Smooth muscle cell (in vitro differentiated cells): ENCODE measurements around the gene GOLGA5. TPM values are rescaled to one million over a fixed set of nuclear protein-coding genes. Genes with fewer than 3 reads are reported as not detected.

Experiments
- DNase-seq: peaks from one replicate; lab custom pipeline; 2025; ENCODE audit not compliant: unreplicated experiment; lab: John Stamatoyannopoulos, UW
- H2AFZ ChIP-seq: fragments of 200-600 bp; sonication (generic); 2 replicates; pipeline ENCODE4 v1.6.0; 2016; ENCODE audit warnings: antibody characterized with exemption, low read depth, mild to moderate bottlenecking
- H3F3A ChIP-seq: fragments of 200-600 bp; sonication (generic); 2 replicates; pipeline ENCODE4 v1.6.0; 2017; ENCODE audit warnings: antibody characterized with exemption, low read depth
- H3K27ac ChIP-seq: fragments of 200-600 bp; sonication (generic); 2 replicates; pipeline ENCODE4 v1.5.1; 2016; ENCODE audit warnings: low read depth, mild to moderate bottlenecking
- H3K27me3 ChIP-seq: fragments of 200-600 bp; sonication (generic); 2 replicates; pipeline ENCODE4 v1.6.1; 2016; ENCODE audit warnings: low read depth, mild to moderate bottlenecking
- H3K36me3 ChIP-seq: fragments of 200-600 bp; sonication (generic); 2 replicates; pipeline ENCODE4 v1.5.1; 2016; ENCODE audit warnings: low read depth
- H3K4me1 ChIP-seq: fragments of 200-600 bp; sonication (generic); 2 replicates; pipeline ENCODE4 v1.5.1; 2016; ENCODE audit warnings: low read depth
- H3K4me2 ChIP-seq: fragments of 200-600 bp; sonication (generic); 2 replicates; pipeline ENCODE4 v1.6.0; 2016; ENCODE audit warnings: mild to moderate bottlenecking
- H3K4me3 ChIP-seq: fragments of 200-600 bp; sonication (generic); 2 replicates; pipeline ENCODE4 v1.5.1; 2016; ENCODE audit warnings: mild to moderate bottlenecking
- H3K79me2 ChIP-seq: fragments of 200-600 bp; sonication (generic); 2 replicates; pipeline ENCODE4 v1.6.0; 2016; ENCODE audit warnings: low read depth, mild to moderate bottlenecking
- H3K9ac ChIP-seq: fragments of 200-600 bp; sonication (generic); 2 replicates; pipeline ENCODE4 v1.6.0; 2016; ENCODE audit warnings: low read depth
- H3K9me3 ChIP-seq: fragments of 200-600 bp; sonication (generic); replicated peaks from 2 replicates; pipeline ENCODE4 v1.5.1; 2016; ENCODE audit warnings: low read depth
- H4K20me1 ChIP-seq: fragments of 200-600 bp; sonication (generic); 2 replicates; pipeline ENCODE4 v1.6.0; 2016; ENCODE audit warnings: low read depth
- CTCF ChIP-seq: fragments of 200-600 bp; sonication (generic); IDR thresholded peaks from 2 replicates; pipeline ENCODE4 v1.5.1; 2017; ENCODE audit warnings: borderline replicate concordance, mild to moderate bottlenecking, antibody characterized with exemption; ENCODE audit not compliant: insufficient read depth, poor library complexity, severe bottlenecking
- WGBS: methylation state at CpG from one replicate; pipeline ENCODE4 v1.1.7; 2016; ENCODE audit warnings: low lambda C conversion rate; 5-methylcytosine and 5-hydroxymethylcytosine counted together
- polyA plus RNA-seq: library from polyadenylated mRNA; unstranded; fragments of >200 nt; fragmentation: Nextera tagmentation; extraction: Ambion mirVana; gene quantifications from 2 replicates; pipeline ENCODE4 v1.2.1, GENCODE V29; 2016
- total RNA-seq: library from RNA; depleted of rRNA; stranded (reverse); fragments of >200 nt; gene quantifications from 2 replicates; pipeline ENCODE4 v1.2.3, GENCODE V29; 2014

GOLGA5 gene
- total and polyA plus RNA-seq, 2 experiments from 2014 or later, result 67.0 to 70.3 TPM

- Histone ChIP-seq H3K9me3 (no peaks in the 10 kb centered on the region), H3K27me3 (no peaks in the 10 kb centered on the region), H3F3A (no peaks in the 10 kb centered on the region), H3K36me3 (no peaks in the 10 kb centered on the region), H3K27ac (no peak overlapping the region), H3K9ac (no peak overlapping the region), H3K4me1 (no peaks in the 10 kb centered on the region), H3K4me3 (no peak overlapping the region), H3K79me2 (no peaks in the 10 kb centered on the region), H2AFZ (no peak overlapping the region), H4K20me1 (no peaks in the 10 kb centered on the region), H3K4me2 (no peak overlapping the region)
- TF ChIP-seq CTCF, result no peak
- 77% methylated on average over 1 of the region's 1 CpG for WGBS
- DNase-seq, result no peak
Measured at GRCh38 chr14:92887157-92887556, 93.1 kb downstream of the GOLGA5 start.

GRCh38 chr14:92888896-92889295 is 94.8 kb downstream of the GOLGA5 start:
- Histone ChIP-seq H4K20me1 (no peaks in the 10 kb centered on the region), H3K27ac (no peak overlapping the region), H3F3A (no peaks in the 10 kb centered on the region), H3K4me1 (no peaks in the 10 kb centered on the region), H2AFZ (no peak overlapping the region), H3K79me2 (no peaks in the 10 kb centered on the region), H3K9ac (no peak overlapping the region), H3K4me3 (no peak overlapping the region), H3K4me2 (no peak overlapping the region), H3K27me3 (no peaks in the 10 kb centered on the region), H3K9me3 (no peaks in the 10 kb centered on the region), H3K36me3 (no peaks in the 10 kb centered on the region)
- DNase-seq, result no peak
- no peak for TF ChIP-seq CTCF

Other genes with a start within 250 kb of the GOLGA5 start
- 110 and 124 TPM in 2 replicates for gene LGMN, start 45.7 kb upstream of the GOLGA5 start, total RNA-seq
- gene LGMN, start 45.7 kb upstream of the GOLGA5 start, polyA plus RNA-seq, result 111 and 133 TPM in 2 replicates
- not detected in 2 replicates for gene CHGA, start 128.8 kb downstream of the GOLGA5 start, total RNA-seq
- not detected in 2 replicates for gene CHGA, start 128.8 kb downstream of the GOLGA5 start, polyA plus RNA-seq